Calu3 (cell line): ENCODE results near the gene ZNF436. TPM values are rescaled to one million over a fixed set of nuclear protein-coding genes. Genes with fewer than 3 reads are reported as not detected.

Experiments used
- BruUV-seq: library from RNA; stranded (reverse); fragments of 400-500 nt; replicated peaks from 2 replicates; lab custom pipeline; 2021; lab: Mats Ljungman, UMichigan
- CTCF ChIA-PET: fragments of 300-600 bp; sonication (Branson Sonifier 250); formaldehyde crosslinking; loops from one replicate; lab custom pipeline; 2022; ENCODE audit warnings: antibody characterized with exemption; lab: Charles Lee
- DNase-seq: peaks from one replicate; pipeline ENCODE4 v3.0.0; 2022
- H3K27ac Mint-ChIP-seq: one replicate; pipeline ENCODE4 v1.8.0; 2022; ENCODE audit warnings: mixed read lengths; ENCODE audit not compliant: unreplicated experiment
- H3K27me3 Mint-ChIP-seq: one replicate; pipeline ENCODE4 v1.8.0; 2022; ENCODE audit warnings: mixed read lengths; ENCODE audit not compliant: unreplicated experiment
- H3K36me3 Mint-ChIP-seq: one replicate; pipeline ENCODE4 v1.8.0; 2022; ENCODE audit warnings: mild to moderate bottlenecking, moderate library complexity, mixed read lengths; ENCODE audit not compliant: insufficient read depth, unreplicated experiment
- H3K4me1 Mint-ChIP-seq: one replicate; pipeline ENCODE4 v1.8.0; 2022; ENCODE audit warnings: mild to moderate bottlenecking, low read depth, mixed read lengths; ENCODE audit not compliant: unreplicated experiment
- H3K4me3 Mint-ChIP-seq: one replicate; pipeline ENCODE4 v1.8.0; 2022; ENCODE audit warnings: mild to moderate bottlenecking, low read depth, moderate library complexity, mixed read lengths; ENCODE audit not compliant: unreplicated experiment
- H3K9me3 Mint-ChIP-seq: one replicate; pipeline ENCODE4 v1.8.0; 2022; ENCODE audit warnings: low read depth, mixed read lengths; ENCODE audit not compliant: unreplicated experiment
- CTCF ChIP-seq: fragments of 200-600 bp; IDR thresholded peaks from one replicate; pipeline ENCODE4 v1.8.0; 2022; ENCODE audit warnings: antibody characterized with exemption; ENCODE audit not compliant: unreplicated experiment
- intact Hi-C: fragments of 100-400 bp; cut with micrococcal nuclease; formaldehyde crosslinking; loops from one replicate; pipeline ENCODE4 v1.10.0; 2022; ENCODE audit not compliant: unreplicated experiment
- total RNA-seq: library from RNA; stranded (reverse); gene quantifications from 2 replicates; pipeline ENCODE4 v1.2.3, GENCODE V29; 2022

ZNF436 gene
- total RNA-seq, 1 experiment from 2014 or later: 5.8 TPM

GRCh38 chr1:23393706-23394105, 24.1 kb upstream of the ZNF436 start:
- intact Hi-C loops: no loop called here
- BruUV-seq: no TSS peak
- Mint-ChIP-seq H3K4me3 (no peak overlapping the region), H3K27me3 (no peaks in the 10 kb centered on the region), H3K36me3 (no peaks in the 10 kb centered on the region), H3K27ac (no peak overlapping the region), H3K9me3 (no peaks in the 10 kb centered on the region), H3K4me1 (no peaks in the 10 kb centered on the region)
- CTCF ChIA-PET: interaction anchor here (1.0 to 2.2 kb wide), 2 partner anchors 11 to 25 kb away, joined by 3 to 8 read pairs; no protein-coding TSS in a partner anchor
- no peak for TF ChIP-seq CTCF
- DNase-seq: peak; percentile 6

- H3K27ac Mint-ChIP-seq: no peak overlapping the region
- H3K36me3 Mint-ChIP-seq: no peaks in the 10 kb centered on the region
- no peaks in the 10 kb centered on the region for H3K9me3 Mint-ChIP-seq
- H3K4me3 Mint-ChIP-seq: no peak overlapping the region
- intact Hi-C loops: no loop called here
- BruUV-seq: no TSS peak
- CTCF ChIA-PET: no interaction called here
- H3K27me3 Mint-ChIP-seq: no peaks in the 10 kb centered on the region
- TF ChIP-seq CTCF: no peak
- H3K4me1 Mint-ChIP-seq: no peaks in the 10 kb centered on the region
- no peak for DNase-seq
These were observed 22.7 kb upstream of the ZNF436 start for GRCh38 chr1:23392125-23392855.

- H3K27me3 Mint-ChIP-seq: no peaks in the 10 kb centered on the region
- intact Hi-C loops: no loop called here
- H3K9me3 Mint-ChIP-seq: no peaks in the 10 kb centered on the region
- no peak for TF ChIP-seq CTCF
- H3K27ac Mint-ChIP-seq: no peak overlapping the region
- no peak overlapping the region for H3K4me3 Mint-ChIP-seq
- no peak for DNase-seq
- no TSS peak for BruUV-seq
- CTCF ChIA-PET: no interaction called here
- H3K36me3 Mint-ChIP-seq: no peaks in the 10 kb centered on the region
- H3K4me1 Mint-ChIP-seq: peaks cover 2% of the 10 kb centered on the region
These were observed 20.2 kb upstream of the ZNF436 start for GRCh38 chr1:23389837-23390321.

- CTCF ChIA-PET: no interaction called here
- no peak for DNase-seq
- no TSS peak for BruUV-seq
- Mint-ChIP-seq H3K9me3 (no peaks in the 10 kb centered on the region), H3K36me3 (no peaks in the 10 kb centered on the region), H3K27me3 (no peaks in the 10 kb centered on the region), H3K27ac (no peak overlapping the region), H3K4me1 (peaks cover 10% of the 10 kb centered on the region), H3K4me3 (no peak overlapping the region)
- intact Hi-C loops: no loop called here
- no peak for TF ChIP-seq CTCF
These were observed 17.9 kb upstream of the ZNF436 start for GRCh38 chr1:23387494-23387893.
